IMR-90 (cell line): ENCODE results near the gene IGF2BP3. TPM values are rescaled to one million over a fixed set of nuclear protein-coding genes. Genes with fewer than 3 reads are reported as not detected.

Source experiments
- ATAC-seq: fragments of 200-7000 bp; cut with Tn5 transposase; 2 replicates; pipeline ENCODE4 v1.9.1; 2020; ENCODE audit warnings: low read depth, mild to moderate bottlenecking, moderate library complexity
- BruUV-seq: library from RNA; stranded (reverse); fragments of 400-500 nt; replicated peaks from 2 replicates; lab custom pipeline; 2021; lab: Mats Ljungman, UMichigan
- CTCF ChIA-PET: fragments of 300-600 bp; formaldehyde crosslinking; extraction: SDS; loops from one replicate; lab custom pipeline; 2021; ENCODE audit warnings: antibody characterized with exemption; lab: Yijun Ruan, JAX
- POLR2A ChIA-PET: fragments of 300-600 bp; sonication (Branson Sonifier 250); formaldehyde crosslinking; loops from one replicate; lab custom pipeline; 2022; ENCODE audit warnings: antibody characterized with exemption; ENCODE audit not compliant: unreplicated experiment; lab: Charles Lee
- DNase-seq: peaks from one replicate; pipeline ENCODE4 v3.0.0; 2013
- H2AFZ ChIP-seq: replicated peaks from 2 replicates; pipeline ENCODE3; 2013; ENCODE audit warnings: low read length, mild to moderate bottlenecking; ENCODE audit not compliant: poor library complexity
- H2AK5ac ChIP-seq: 2 replicates; pipeline ENCODE4 v1.6.1; 2013; ENCODE audit warnings: low read depth, low read length, inconsistent platforms
- H2AK9ac ChIP-seq: replicated peaks from 2 replicates; pipeline ENCODE3; 2013; ENCODE audit warnings: mild to moderate bottlenecking, low read depth, low read length, moderate library complexity; ENCODE audit not compliant: poor library complexity
- H2BK120ac ChIP-seq: 2 replicates; pipeline ENCODE4 v1.6.1; 2013; ENCODE audit warnings: low read depth, low read length, inconsistent platforms
- H2BK15ac ChIP-seq: 3 replicates; pipeline ENCODE4 v1.6.1; 2013; ENCODE audit warnings: low read depth, low read length, inconsistent platforms
- H2BK20ac ChIP-seq: 2 replicates; pipeline ENCODE4 v1.6.1; 2013; ENCODE audit warnings: low read depth, mild to moderate bottlenecking, inconsistent platforms, low read length, moderate library complexity
- H2BK5ac ChIP-seq: 2 replicates; pipeline ENCODE4 v1.6.1; 2013; ENCODE audit warnings: mild to moderate bottlenecking, low read depth, low read length, inconsistent platforms; ENCODE audit not compliant: poor library complexity, severe bottlenecking
- H3K14ac ChIP-seq: replicated peaks from 2 replicates; pipeline ENCODE4 v1.6.1; 2013; ENCODE audit warnings: low read depth, low read length, inconsistent platforms
- H3K18ac ChIP-seq: 2 replicates; pipeline ENCODE4 v1.6.1; 2013; ENCODE audit warnings: low read depth, low read length, control low read depth
- H3K23ac ChIP-seq: 2 replicates; pipeline ENCODE4 v1.6.1; 2013; ENCODE audit warnings: low read depth, low read length, inconsistent platforms
- H3K27ac ChIP-seq: 2 replicates; pipeline ENCODE4 v1.5.1; 2013; ENCODE audit warnings: mild to moderate bottlenecking, control low read depth, low read length; ENCODE audit not compliant: insufficient read depth
- H3K27me3 ChIP-seq: 2 replicates; pipeline ENCODE4 v1.6.1; 2013; ENCODE audit warnings: low read length; ENCODE audit not compliant: control insufficient read depth, insufficient read depth
- H3K36me3 ChIP-seq: 2 replicates; pipeline ENCODE4 v1.6.1; 2013; ENCODE audit warnings: low read length, mixed read lengths; ENCODE audit not compliant: control insufficient read depth, insufficient read depth
- H3K4ac ChIP-seq: 2 replicates; pipeline ENCODE4 v1.6.1; 2013; ENCODE audit warnings: low read depth, low read length, inconsistent platforms
- H3K4me1 ChIP-seq: 2 replicates; pipeline ENCODE4 v1.6.1; 2013; ENCODE audit warnings: low read length, mixed read lengths; ENCODE audit not compliant: control insufficient read depth, insufficient read depth
- H3K4me2 ChIP-seq: 2 replicates; pipeline ENCODE4 v1.6.1; 2013; ENCODE audit warnings: low read depth, mild to moderate bottlenecking, control low read depth, low read length, moderate library complexity
- H3K4me3 ChIP-seq: 2 replicates; pipeline ENCODE4 v1.5.1; 2013; ENCODE audit warnings: low read depth, mild to moderate bottlenecking, control low read depth, low read length, moderate library complexity; ENCODE audit not compliant: insufficient read depth
- H3K56ac ChIP-seq: 2 replicates; pipeline ENCODE4 v1.6.1; 2013; ENCODE audit warnings: low read length, inconsistent platforms; ENCODE audit not compliant: insufficient read depth; ENCODE audit errors: extremely low read depth
- H3K79me1 ChIP-seq, 2 experiments: 2 replicates each; pipeline ENCODE4 v1.6.1; 2013; ENCODE audit warnings: low read length in 2 of 2, inconsistent platforms in 1 of 2, low read depth in 1 of 2
- H3K9ac ChIP-seq: 2 replicates; pipeline ENCODE4 v1.6.1; 2013; ENCODE audit warnings: low read depth, low read length, control low read depth
- H3K9me1 ChIP-seq: 2 replicates; pipeline ENCODE4 v1.6.1; 2013; ENCODE audit warnings: low read length, inconsistent platforms; ENCODE audit not compliant: insufficient read depth
- H3K9me3 ChIP-seq: 2 replicates; pipeline ENCODE4 v1.6.1; 2013; ENCODE audit warnings: low read length; ENCODE audit not compliant: control insufficient read depth, insufficient read depth
- H4K20me1 ChIP-seq: 2 replicates; pipeline ENCODE4 v1.6.1; 2013; ENCODE audit warnings: low read length, inconsistent platforms; ENCODE audit not compliant: insufficient read depth
- H4K5ac ChIP-seq: 2 replicates; pipeline ENCODE4 v1.6.1; 2013; ENCODE audit warnings: mild to moderate bottlenecking, low read depth, low read length, control low read depth
- H4K8ac ChIP-seq, 2 experiments: 2 replicates each; pipeline ENCODE4 v1.6.1; 2013; ENCODE audit warnings: low read depth in 2 of 2, low read length in 2 of 2, control low read depth in 1 of 2, inconsistent platforms in 1 of 2
- H4K91ac ChIP-seq: 2 replicates; pipeline ENCODE4 v1.6.1; 2013; ENCODE audit warnings: low read depth, low read length, inconsistent platforms; ENCODE audit not compliant: insufficient read depth
- BHLHE40 ChIP-seq: fragments of 150-350 bp; IDR thresholded peaks from 2 replicates; pipeline ENCODE4 v1.6.1; 2016; ENCODE audit warnings: mild to moderate bottlenecking, low read depth, low read length
- CEBPB ChIP-seq: IDR thresholded peaks from 2 replicates; pipeline ENCODE4 v1.6.1; 2012; ENCODE audit warnings: low read depth, low read length, improper control_type of control experiment
- FOS ChIP-seq: fragments of 150-350 bp; IDR thresholded peaks from 2 replicates; pipeline ENCODE4 v1.6.1; 2016; ENCODE audit warnings: low read depth, low read length
- MAZ ChIP-seq: IDR thresholded peaks from 2 replicates; pipeline ENCODE4 v1.6.1; 2012; ENCODE audit warnings: low read depth, mild to moderate bottlenecking, low read length, improper control_type of control experiment, moderate library complexity, borderline replicate concordance
- MXI1 ChIP-seq: IDR thresholded peaks from 2 replicates; pipeline ENCODE4 v1.6.1; 2012; ENCODE audit warnings: low read depth, mild to moderate bottlenecking, low read length, moderate library complexity, borderline replicate concordance
- POLR2A ChIP-seq: IDR thresholded peaks from 2 replicates; pipeline ENCODE4 v1.6.1; 2012; ENCODE audit warnings: mild to moderate bottlenecking, low read depth, low read length
- RCOR1 ChIP-seq: IDR thresholded peaks from 2 replicates; pipeline ENCODE4 v1.6.1; 2012; ENCODE audit warnings: mild to moderate bottlenecking, low read length, improper control_type of control experiment; ENCODE audit not compliant: insufficient replicate concordance
- RFX5 ChIP-seq: IDR thresholded peaks from 2 replicates; pipeline ENCODE4 v1.8.0; 2012; ENCODE audit warnings: low read depth, mild to moderate bottlenecking, low read length, moderate library complexity
- USF2 ChIP-seq: fragments of 150-350 bp; IDR thresholded peaks from 2 replicates; pipeline ENCODE4 v1.6.1; 2017; ENCODE audit warnings: mild to moderate bottlenecking, antibody characterized with exemption, low read length, low read depth
- WGBS, 2 experiments: methylation state at CpG; one replicate each; pipeline versions ENCODE4 v1.1.5 to v1.1.7; 2013; ENCODE audit warnings: missing lambda C conversion rate in 2 of 2; ENCODE audit not compliant: insufficient read length in 1 of 2; ENCODE audit errors: extremely low coverage in 2 of 2; 5-methylcytosine and 5-hydroxymethylcytosine counted together
- dilution Hi-C: fragments of 300-500 bp; cut with HindIII; formaldehyde crosslinking; loops from one replicate; pipeline ENCODE4 v1.14.3; 2018; ENCODE audit warnings: low sequenced_read_pairs; ENCODE audit not compliant: unreplicated experiment
- in situ Hi-C: fragments of 300-500 bp; cut with MboI; formaldehyde crosslinking; loops from 3 replicates; pipeline ENCODE4 v1.14.3; 2019; ENCODE audit warnings: low sequenced_read_pairs, inconsistent platforms, mixed read lengths
- intact Hi-C: fragments of 100-400 bp; cut with micrococcal nuclease; formaldehyde crosslinking; loops from 2 replicates; pipeline ENCODE4 v1.10.0; 2022
- polyA plus RNA-seq, 3 experiments: library from polyadenylated mRNA; depleted of rRNA; stranded (reverse); fragments of >200 nt; gene quantifications; 2 replicates each; pipeline ENCODE4 v1.2.3, GENCODE V29; 2012; ENCODE audit warnings: low replicate concordance in 1 of 3
- total RNA-seq: library from RNA; depleted of rRNA; stranded (reverse); fragments of >200 nt; gene quantifications from 2 replicates; pipeline ENCODE4 v1.2.3, GENCODE V29; 2012

The IGF2BP3 gene
- total and polyA plus RNA-seq, 2 of the 4 experiments (the other 2 are of a cell fraction) = 50.9 to 59.3 TPM

- no CpG with 5 or more reads among the region's 3 CpGs for WGBS, 2 experiments
- in situ Hi-C loops (no loop called here), dilution Hi-C loops (no loop called here), intact Hi-C loops (no loop called here)
- DNase-seq = no peak
- Histone ChIP-seq H3K4me3 (no peak overlapping the region), H3K4ac (no peak overlapping the region), H2AFZ (peak overlapping the region; percentile 63), H3K4me2 (no peak overlapping the region), H3K36me3 (no peaks in the 10 kb centered on the region), H2AK9ac (no peak overlapping the region), H2BK20ac (no peak overlapping the region), H3K27ac (no peak overlapping the region), H3K14ac (no peak overlapping the region), H2BK15ac (no peak overlapping the region), H2AK5ac (no peak overlapping the region), H3K56ac (no peak overlapping the region), H3K9ac (no peak overlapping the region), H4K8ac (no peak overlapping the region), H3K9me3 (no peaks in the 10 kb centered on the region), H3K18ac (no peak overlapping the region), H3K27me3 (no peaks in the 10 kb centered on the region), H3K23ac (no peak overlapping the region), H4K91ac (no peak overlapping the region), H3K79me1 (no peaks in the 10 kb centered on the region), H4K5ac (no peak overlapping the region), H2BK120ac (no peak overlapping the region), H4K20me1 (no peaks in the 10 kb centered on the region), H3K9me1 (no peaks in the 10 kb centered on the region), H2BK5ac (no peak overlapping the region), H3K4me1 (no peaks in the 10 kb centered on the region)
- ATAC-seq = no peak
- ChIA-PET POLR2A (no interaction called here), CTCF (interaction anchor here (2.2 kb wide), 1 partner anchor 19 kb away, joined by 6 read pairs; no protein-coding TSS in a partner anchor)
- BruUV-seq = no TSS peak
- TF ChIP-seq MAZ = no peak
- no peak for TF ChIP-seq BHLHE40
- TF ChIP-seq RFX5 = no peak
- no peak for TF ChIP-seq RCOR1
- TF ChIP-seq CEBPB = no peak
- no peak for TF ChIP-seq POLR2A
- no peak for TF ChIP-seq FOS
- no peak for TF ChIP-seq USF2
- TF ChIP-seq MXI1 = no peak
Observed at GRCh38 chr7:23291957-23292560, 178.2 kb downstream of the IGF2BP3 start.
